HEK293 (cell line): ENCODE measurements around the gene CCDC150.

Experiments
- CTCF ChIA-PET: fragments of 350-600 bp; formaldehyde crosslinking; extraction: SDS; loops from one replicate; lab custom pipeline; 2021; ENCODE audit warnings: antibody characterized with exemption; lab: Yijun Ruan, JAX
- POLR2A ChIA-PET: fragments of 300-600 bp; formaldehyde crosslinking; extraction: SDS; loops from one replicate; lab custom pipeline; 2020; ENCODE audit warnings: antibody characterized with exemption, inconsistent platforms; lab: Yijun Ruan, JAX
- H3K27ac ChIP-seq: fragments of 200-500 bp; sonication (Bioruptor generic); 2 replicates; pipeline ENCODE4 v1.5.1; 2014; ENCODE audit warnings: low read depth, low read length, control low read depth, inconsistent platforms; ENCODE audit errors: extremely low read depth
- H3K36me3 ChIP-seq, 2 experiments: fragments of 200-500 bp in 1 of 2; sonication (Bioruptor generic) in 1 of 2; 1 replicate in 1 of 2; 2 replicates in 1 of 2; pipeline ENCODE4 v1.5.1; 2014 to 2017; ENCODE audit warnings: inconsistent platforms in 2 of 2, low read length in 2 of 2; ENCODE audit not compliant: control insufficient read depth in 2 of 2, insufficient read depth in 1 of 2
- H3K4me1 ChIP-seq: fragments of 200-500 bp; sonication (Bioruptor generic); 2 replicates; pipeline ENCODE4 v1.5.1; 2014; ENCODE audit warnings: mild to moderate bottlenecking, low read length, inconsistent platforms; ENCODE audit not compliant: control insufficient read depth, insufficient read depth
- H3K4me3 ChIP-seq: 2 replicates; pipeline ENCODE4 v1.5.1; 2011; ENCODE audit warnings: low read depth, mild to moderate bottlenecking, control low read depth, low read length, moderate library complexity
- H3K9me3 ChIP-seq: fragments of 200-500 bp; sonication (Bioruptor generic); 2 replicates; pipeline ENCODE4 v1.5.1; 2014; ENCODE audit warnings: low read depth, low read length, inconsistent platforms; ENCODE audit not compliant: control insufficient read depth, insufficient read depth
- GLI4 ChIP-seq: fragments of 450-650 bp; formaldehyde crosslinking; IDR thresholded peaks from 2 replicates; pipeline ENCODE4 v1.5.1; 2016; ENCODE audit warnings: missing biosample characterization, missing genetic modification characterization
- GLIS1 ChIP-seq: fragments of 450-650 bp; formaldehyde crosslinking; IDR thresholded peaks from 2 replicates; pipeline ENCODE4 v1.5.1; 2016; ENCODE audit warnings: missing biosample characterization, missing genetic modification characterization
- KLF10 ChIP-seq: fragments of 450-650 bp; IDR thresholded peaks from 2 replicates; pipeline ENCODE4 v1.5.1; 2018; ENCODE audit warnings: missing biosample characterization, mild to moderate bottlenecking, missing genetic modification characterization
- OVOL3 ChIP-seq: fragments of 450-650 bp; formaldehyde crosslinking; IDR thresholded peaks from 2 replicates; pipeline ENCODE4 v1.5.1; 2016; ENCODE audit warnings: missing biosample characterization, missing genetic modification characterization
- SCRT2 ChIP-seq: fragments of 450-650 bp; formaldehyde crosslinking; IDR thresholded peaks from 2 replicates; pipeline ENCODE4 v1.5.1; 2016; ENCODE audit warnings: missing biosample characterization, missing genetic modification characterization
- SP3 ChIP-seq: fragments of 450-650 bp; formaldehyde crosslinking; IDR thresholded peaks from 2 replicates; pipeline ENCODE4 v1.5.1; 2016; ENCODE audit warnings: missing biosample characterization, missing genetic modification characterization
- SP7 ChIP-seq: fragments of 450-650 bp; formaldehyde crosslinking; IDR thresholded peaks from 2 replicates; pipeline ENCODE4 v1.5.1; 2016; ENCODE audit warnings: missing biosample characterization, missing genetic modification characterization
- YY2 ChIP-seq: fragments of 450-650 bp; formaldehyde crosslinking; IDR thresholded peaks from 2 replicates; pipeline ENCODE4 v1.5.1; 2016; ENCODE audit warnings: missing biosample characterization, missing genetic modification characterization
- ZBTB11 ChIP-seq: fragments of 450-650 bp; formaldehyde crosslinking; conservative IDR thresholded peaks from 2 replicates; pipeline ENCODE4 v1.5.1; 2016; ENCODE audit warnings: low read depth, missing biosample characterization, missing genetic modification characterization
- ZBTB48 ChIP-seq: fragments of 450-650 bp; formaldehyde crosslinking; IDR thresholded peaks from 2 replicates; pipeline ENCODE4 v1.5.1; 2016; ENCODE audit warnings: missing biosample characterization, missing genetic modification characterization
- ZFHX2 ChIP-seq: fragments of 450-650 bp; formaldehyde crosslinking; conservative IDR thresholded peaks from 2 replicates; pipeline ENCODE4 v1.5.1; 2016; ENCODE audit warnings: missing biosample characterization, missing genetic modification characterization
- ZNF112 ChIP-seq: fragments of 450-650 bp; formaldehyde crosslinking; IDR thresholded peaks from 2 replicates; pipeline ENCODE4 v1.5.0; 2017; ENCODE audit warnings: missing biosample characterization, missing genetic modification characterization
- ZNF155 ChIP-seq: fragments of 450-650 bp; formaldehyde crosslinking; IDR thresholded peaks from 2 replicates; pipeline ENCODE4 v1.5.1; 2016; ENCODE audit warnings: missing biosample characterization, missing genetic modification characterization
- ZNF184 ChIP-seq: fragments of 450-650 bp; IDR thresholded peaks from 2 replicates; pipeline ENCODE4 v1.5.1; 2018; ENCODE audit warnings: missing biosample characterization, mild to moderate bottlenecking, missing genetic modification characterization
- ZNF202 ChIP-seq: fragments of 450-650 bp; formaldehyde crosslinking; IDR thresholded peaks from 2 replicates; pipeline ENCODE4 v1.5.1; 2016; ENCODE audit warnings: missing biosample characterization, missing genetic modification characterization, borderline replicate concordance
- ZNF221 ChIP-seq: fragments of 450-650 bp; formaldehyde crosslinking; IDR thresholded peaks from 2 replicates; pipeline ENCODE4 v1.5.1; 2017; ENCODE audit warnings: missing biosample characterization, missing genetic modification characterization, borderline replicate concordance
- ZNF510 ChIP-seq: fragments of 450-650 bp; formaldehyde crosslinking; IDR thresholded peaks from 2 replicates; pipeline ENCODE4 v1.5.1; 2018; ENCODE audit warnings: mild to moderate bottlenecking, missing genetic modification characterization, missing biosample characterization; ENCODE audit not compliant: insufficient replicate concordance
- ZNF664 ChIP-seq: fragments of 450-650 bp; formaldehyde crosslinking; IDR thresholded peaks from 2 replicates; pipeline ENCODE4 v1.5.1; 2016; ENCODE audit warnings: missing biosample characterization, missing genetic modification characterization
- ZNF776 ChIP-seq: fragments of 450-650 bp; formaldehyde crosslinking; IDR thresholded peaks from 2 replicates; pipeline ENCODE4 v1.5.0; 2017; ENCODE audit warnings: missing biosample characterization, missing genetic modification characterization, borderline replicate concordance
- ZNF843 ChIP-seq: fragments of 450-650 bp; formaldehyde crosslinking; IDR thresholded peaks from 2 replicates; pipeline ENCODE4 v1.5.1; 2016; ENCODE audit warnings: missing biosample characterization, missing genetic modification characterization
- ZSCAN23 ChIP-seq: fragments of 450-650 bp; formaldehyde crosslinking; IDR thresholded peaks from 2 replicates; pipeline ENCODE4 v1.5.1; 2016; ENCODE audit warnings: missing biosample characterization, missing genetic modification characterization
- ZSCAN5A ChIP-seq: fragments of 450-650 bp; formaldehyde crosslinking; IDR thresholded peaks from 2 replicates; pipeline ENCODE4 v1.5.1; 2016; ENCODE audit warnings: missing biosample characterization, missing genetic modification characterization
- TF ChIP-seq, protein P1 (sequence below): fragments of 450-650 bp; formaldehyde crosslinking; IDR thresholded peaks from 2 replicates; pipeline ENCODE4 v1.5.1; 2016; ENCODE audit warnings: missing biosample characterization, missing genetic modification characterization
- TF ChIP-seq, protein P2 (sequence below): fragments of 450-650 bp; formaldehyde crosslinking; optimal IDR thresholded peaks from 2 replicates; pipeline ENCODE3; 2016; ENCODE audit warnings: missing biosample characterization, mild to moderate bottlenecking, missing genetic modification characterization
- TF ChIP-seq, protein P3 (sequence below): fragments of 450-650 bp; formaldehyde crosslinking; IDR thresholded peaks from 2 replicates; pipeline ENCODE4 v1.5.1; 2016; ENCODE audit warnings: missing biosample characterization, missing genetic modification characterization
- TF ChIP-seq, protein P4 (sequence below): fragments of 450-650 bp; formaldehyde crosslinking; IDR thresholded peaks from 2 replicates; pipeline ENCODE4 v1.5.1; 2017; ENCODE audit warnings: missing biosample characterization, mild to moderate bottlenecking, missing genetic modification characterization, moderate library complexity

CCDC150 gene

DNA sequence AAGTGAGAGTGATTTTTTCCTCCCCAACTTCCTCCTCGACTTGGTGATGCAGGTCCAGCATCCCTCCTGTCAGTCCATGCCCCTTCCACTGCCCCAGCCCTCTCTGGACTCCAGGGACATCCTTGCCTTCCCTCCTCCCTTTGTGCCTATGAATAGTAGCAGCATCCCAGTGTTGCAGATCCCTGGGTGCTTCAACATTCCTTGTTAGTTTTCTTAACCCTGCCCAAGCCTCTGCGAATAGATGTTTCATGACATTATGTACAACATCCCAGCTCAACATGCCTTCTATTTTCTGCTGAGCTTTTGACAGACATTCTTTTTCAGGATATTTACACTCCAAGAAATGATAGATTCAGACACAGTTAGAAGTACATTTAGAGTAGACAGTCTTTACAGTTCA lies 35.3 kb upstream of the CCDC150 start:
- TF ChIP-seq ZNF155 (tag by site-specific recombination) = no peak
- TF ChIP-seq ZNF184 = no peak
- TF ChIP-seq OVOL3 = no peak
- TF ChIP-seq GLI4 (tag by site-specific recombination) = no peak
- no peak for TF ChIP-seq ZBTB11 (tag by site-specific recombination)
- no peak for TF ChIP-seq KLF10 (tag by site-specific recombination)
- TF ChIP-seq ZNF112 = no peak
- no peak for TF ChIP-seq SP7 (tag by site-specific recombination)
- no peak for TF ChIP-seq YY2
- no peak for TF ChIP-seq ZFHX2 (tag by site-specific recombination)
- no peak for TF ChIP-seq ZNF510
- no peak for TF ChIP-seq GLIS1 (tag by site-specific recombination)
- TF ChIP-seq ZNF221 (tag by site-specific recombination) = no peak
- no peak for TF ChIP-seq ZSCAN23 (tag by site-specific recombination)
- Histone ChIP-seq H3K36me3 (no peaks in the 10 kb centered on the region), H3K27ac (no peak overlapping the region), H3K9me3 (no peaks in the 10 kb centered on the region), H3K4me1 (no peaks in the 10 kb centered on the region), H3K4me3 (no peak overlapping the region)
- CTCF ChIA-PET = no interaction called here
- POLR2A ChIA-PET = no interaction called here

- no peak for TF ChIP-seq ZNF155 (tag by site-specific recombination)
- TF ChIP-seq ZNF510 = no peak
- TF ChIP-seq GLIS1 (tag by site-specific recombination) = no peak
- no peak for TF ChIP-seq ZBTB48
- TF ChIP-seq, protein P1, sequence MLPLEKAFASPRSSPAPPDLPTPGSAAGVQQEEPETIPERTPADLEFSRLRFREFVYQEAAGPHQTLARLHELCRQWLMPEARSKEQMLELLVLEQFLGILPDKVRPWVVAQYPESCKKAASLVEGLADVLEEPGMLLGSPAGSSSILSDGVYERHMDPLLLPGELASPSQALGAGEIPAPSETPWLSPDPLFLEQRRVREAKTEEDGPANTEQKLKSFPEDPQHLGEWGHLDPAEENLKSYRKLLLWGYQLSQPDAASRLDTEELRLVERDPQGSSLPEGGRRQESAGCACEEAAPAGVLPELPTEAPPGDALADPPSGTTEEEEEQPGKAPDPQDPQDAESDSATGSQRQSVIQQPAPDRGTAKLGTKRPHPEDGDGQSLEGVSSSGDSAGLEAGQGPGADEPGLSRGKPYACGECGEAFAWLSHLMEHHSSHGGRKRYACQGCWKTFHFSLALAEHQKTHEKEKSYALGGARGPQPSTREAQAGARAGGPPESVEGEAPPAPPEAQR (tag by site-specific recombination) = no peak
- no peak for TF ChIP-seq ZNF664 (tag by site-specific recombination)
- TF ChIP-seq ZNF202 = no peak
- TF ChIP-seq SP3 (tag by site-specific recombination) = no peak
- TF ChIP-seq, protein P2, sequence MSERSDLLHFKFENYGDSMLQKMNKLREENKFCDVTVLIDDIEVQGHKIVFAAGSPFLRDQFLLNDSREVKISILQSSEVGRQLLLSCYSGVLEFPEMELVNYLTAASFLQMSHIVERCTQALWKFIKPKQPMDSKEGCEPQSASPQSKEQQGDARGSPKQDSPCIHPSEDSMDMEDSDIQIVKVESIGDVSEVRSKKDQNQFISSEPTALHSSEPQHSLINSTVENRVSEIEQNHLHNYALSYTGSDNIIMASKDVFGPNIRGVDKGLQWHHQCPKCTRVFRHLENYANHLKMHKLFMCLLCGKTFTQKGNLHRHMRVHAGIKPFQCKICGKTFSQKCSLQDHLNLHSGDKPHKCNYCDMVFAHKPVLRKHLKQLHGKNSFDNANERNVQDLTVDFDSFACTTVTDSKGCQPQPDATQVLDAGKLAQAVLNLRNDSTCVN (tag by site-specific recombination) = no peak
- no peak for TF ChIP-seq ZSCAN5A (tag by site-specific recombination)
- TF ChIP-seq, protein P3, sequence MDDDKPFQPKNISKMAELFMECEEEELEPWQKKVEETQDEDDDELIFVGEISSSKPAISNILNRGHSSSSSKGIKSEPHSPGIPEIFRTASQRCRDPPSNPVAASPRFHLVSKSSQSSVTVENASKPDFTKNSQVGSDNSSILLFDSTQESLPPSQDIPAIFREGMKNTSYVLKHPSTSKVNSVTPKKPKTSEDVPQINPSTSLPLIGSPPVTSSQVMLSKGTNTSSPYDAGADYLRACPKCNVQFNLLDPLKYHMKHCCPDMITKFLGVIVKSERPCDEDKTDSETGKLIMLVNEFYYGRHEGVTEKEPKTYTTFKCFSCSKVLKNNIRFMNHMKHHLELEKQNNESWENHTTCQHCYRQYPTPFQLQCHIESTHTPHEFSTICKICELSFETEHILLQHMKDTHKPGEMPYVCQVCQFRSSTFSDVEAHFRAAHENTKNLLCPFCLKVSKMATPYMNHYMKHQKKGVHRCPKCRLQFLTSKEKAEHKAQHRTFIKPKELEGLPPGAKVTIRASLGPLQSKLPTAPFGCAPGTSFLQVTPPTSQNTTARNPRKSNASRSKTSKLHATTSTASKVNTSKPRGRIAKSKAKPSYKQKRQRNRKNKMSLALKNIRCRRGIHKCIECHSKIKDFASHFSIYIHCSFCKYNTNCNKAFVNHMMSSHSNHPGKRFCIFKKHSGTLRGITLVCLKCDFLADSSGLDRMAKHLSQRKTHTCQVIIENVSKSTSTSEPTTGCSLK (tag by site-specific recombination) = no peak
- no peak for TF ChIP-seq ZNF776 (tag by site-specific recombination)
- TF ChIP-seq ZNF843 (tag by site-specific recombination) = no peak
- TF ChIP-seq, protein P4, sequence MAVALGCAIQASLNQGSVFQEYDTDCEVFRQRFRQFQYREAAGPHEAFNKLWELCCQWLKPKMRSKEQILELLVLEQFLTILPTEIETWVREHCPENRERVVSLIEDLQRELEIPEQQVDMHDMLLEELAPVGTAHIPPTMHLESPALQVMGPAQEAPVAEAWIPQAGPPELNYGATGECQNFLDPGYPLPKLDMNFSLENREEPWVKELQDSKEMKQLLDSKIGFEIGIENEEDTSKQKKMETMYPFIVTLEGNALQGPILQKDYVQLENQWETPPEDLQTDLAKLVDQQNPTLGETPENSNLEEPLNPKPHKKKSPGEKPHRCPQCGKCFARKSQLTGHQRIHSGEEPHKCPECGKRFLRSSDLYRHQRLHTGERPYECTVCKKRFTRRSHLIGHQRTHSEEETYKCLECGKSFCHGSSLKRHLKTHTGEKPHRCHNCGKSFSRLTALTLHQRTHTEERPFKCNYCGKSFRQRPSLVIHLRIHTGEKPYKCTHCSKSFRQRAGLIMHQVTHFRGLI (tag by site-specific recombination) = no peak
- no peak for TF ChIP-seq SCRT2
- TF ChIP-seq, all 188 proteins: peak for 0
- Histone ChIP-seq H3K4me1 (no peaks in the 10 kb centered on the region), H3K36me3 (no peaks in the 10 kb centered on the region), H3K27ac (no peak overlapping the region), H3K4me3 (no peak overlapping the region), H3K9me3 (no peaks in the 10 kb centered on the region)
- ChIA-PET CTCF (interaction anchor here (0.6 to 1.9 kb wide), 3 partner anchors 11 to 328 kb away, joined by 3 to 5 read pairs (median 3); no protein-coding TSS in a partner anchor), POLR2A (interaction anchor here (0.6 to 1.3 kb wide), 2 partner anchors 18 to 20 kb away, joined by 3 to 9 read pairs; no protein-coding TSS in a partner anchor)
These were observed 33.0 kb upstream of the CCDC150 start for GRCh38 chr2:196606516-196606915.
